Neural cell (in vitro differentiated cells): ENCODE results near the gene INF2. TPM values are rescaled to one million over a fixed set of nuclear protein-coding genes. Genes with fewer than 3 reads are reported as not detected.

Experiments used
- H2AFZ ChIP-seq: fragments of 200-600, 300-800 bp; sonication (generic), shearing (Covaris generic); 2 replicates; pipeline ENCODE4 v1.6.0; 2014; ENCODE audit warnings: low read depth, mild to moderate bottlenecking, antibody characterized with exemption, low read length, moderate library complexity
- H3F3A ChIP-seq: fragments of 200-600 bp; shearing (Covaris generic); 2 replicates; pipeline ENCODE4 v1.6.1; 2016; ENCODE audit warnings: mild to moderate bottlenecking, moderate library complexity, mixed read lengths, antibody characterized with exemption, low read length; ENCODE audit not compliant: insufficient read depth, poor library complexity, severe bottlenecking
- H3K27ac ChIP-seq: fragments of 200-600, 300-800 bp; sonication (generic), shearing (Covaris generic); 2 replicates; pipeline ENCODE4 v1.5.1; 2014; ENCODE audit warnings: mild to moderate bottlenecking, low read length, moderate library complexity
- H3K27me3 ChIP-seq: fragments of 300-800, 200-600 bp; sonication (generic), shearing (Covaris generic); 2 replicates; pipeline ENCODE4 v1.6.0; 2014; ENCODE audit warnings: mild to moderate bottlenecking, low read depth, low read length, moderate library complexity; ENCODE audit not compliant: insufficient read depth
- H3K36me3 ChIP-seq: fragments of 300-800, 200-600 bp; sonication (generic), shearing (Covaris generic); 2 replicates; pipeline ENCODE4 v1.5.1; 2014; ENCODE audit warnings: mild to moderate bottlenecking, antibody characterized with exemption, low read length, moderate library complexity; ENCODE audit not compliant: insufficient read depth
- H3K4me2 ChIP-seq: fragments of 300-800, 200-600 bp; sonication (generic), shearing (Covaris generic); 2 replicates; pipeline ENCODE4 v1.6.0; 2014; ENCODE audit warnings: mild to moderate bottlenecking, low read length
- H3K4me3 ChIP-seq: fragments of 300-800, 200-600 bp; sonication (generic), shearing (Covaris generic); 2 replicates; pipeline ENCODE4 v1.5.1; 2014; ENCODE audit warnings: mild to moderate bottlenecking, low read length, moderate library complexity
- H3K79me2 ChIP-seq: fragments of 200-600 bp; shearing (Covaris generic); replicated peaks from 2 replicates; pipeline ENCODE4 v1.6.0; 2014; ENCODE audit warnings: mild to moderate bottlenecking, low read length, moderate library complexity; ENCODE audit not compliant: insufficient read depth
- H3K9ac ChIP-seq: fragments of 300-800, 200-600 bp; sonication (generic), shearing (Covaris generic); 2 replicates; pipeline ENCODE4 v1.6.1; 2016; ENCODE audit warnings: mild to moderate bottlenecking, low read length, mixed read lengths
- H3K9me2 ChIP-seq: fragments of 200-600 bp; shearing (Covaris generic); 2 replicates; pipeline ENCODE4 v1.6.1; 2016; ENCODE audit warnings: mild to moderate bottlenecking, low read length, mixed read lengths; ENCODE audit not compliant: insufficient read depth
- H3K9me3 ChIP-seq: fragments of 200-600, 300-800 bp; sonication (generic), shearing (Covaris generic); 2 replicates; pipeline ENCODE4 v1.6.1; 2016; ENCODE audit warnings: mild to moderate bottlenecking, mixed run types, low read length, moderate library complexity, mixed read lengths
- H4K20me1 ChIP-seq: fragments of 200-600 bp; shearing (Covaris generic); 2 replicates; pipeline ENCODE4 v1.6.1; 2016; ENCODE audit warnings: mild to moderate bottlenecking, mixed run types; ENCODE audit not compliant: insufficient read depth
- EP300 ChIP-seq: fragments of 450-650 bp; conservative IDR thresholded peaks from 2 replicates; pipeline ENCODE4 v1.6.1; 2014; ENCODE audit warnings: antibody characterized with exemption, mild to moderate bottlenecking, moderate library complexity; ENCODE audit not compliant: poor library complexity, severe bottlenecking
- EZH2 ChIP-seq: fragments of 200-600, 300-800 bp; shearing (Covaris generic), sonication (generic); IDR thresholded peaks from 2 replicates; pipeline ENCODE4 v1.6.1; 2014; ENCODE audit warnings: antibody characterized with exemption, low read length, borderline replicate concordance, mild to moderate bottlenecking; ENCODE audit not compliant: insufficient read depth, poor library complexity, severe bottlenecking
- MXI1 ChIP-seq: fragments of 450-650 bp; conservative IDR thresholded peaks from 2 replicates; pipeline ENCODE4 v1.6.1; 2014; ENCODE audit warnings: antibody characterized with exemption, mild to moderate bottlenecking; ENCODE audit not compliant: poor library complexity, severe bottlenecking
- POLR2AphosphoS5 ChIP-seq: IDR thresholded peaks from 2 replicates; pipeline ENCODE4 v1.6.1; 2012
- RAD21 ChIP-seq: fragments of 450-650 bp; conservative IDR thresholded peaks from 2 replicates; pipeline ENCODE4 v1.6.1; 2014; ENCODE audit warnings: antibody characterized with exemption, mild to moderate bottlenecking, moderate library complexity
- SMC3 ChIP-seq: fragments of 450-650 bp; conservative IDR thresholded peaks from 2 replicates; pipeline ENCODE4 v1.6.1; 2014; ENCODE audit warnings: antibody characterized with exemption, mild to moderate bottlenecking, moderate library complexity; ENCODE audit not compliant: poor library complexity
- TAF1 ChIP-seq: IDR thresholded peaks from 2 replicates; pipeline ENCODE4 v1.6.1; 2012; ENCODE audit warnings: low read depth
- polyA plus RNA-seq: library from polyadenylated mRNA; depleted of rRNA; stranded (reverse); fragments of >200 nt; gene quantifications from 2 replicates; pipeline ENCODE4 v1.2.3, GENCODE V29; 2014
- TF ChIP-seq, protein P1 (sequence below): fragments of 450-650 bp; IDR thresholded peaks from 2 replicates; pipeline ENCODE4 v1.5.1; 2014; ENCODE audit warnings: antibody characterized with exemption, mild to moderate bottlenecking, moderate library complexity; ENCODE audit not compliant: poor library complexity, severe bottlenecking
- TF ChIP-seq, protein P2 (sequence below): IDR thresholded peaks from 2 replicates; pipeline ENCODE4 v1.6.1; 2012; ENCODE audit warnings: borderline replicate concordance

The INF2 gene
- polyA plus RNA-seq, 1 donor from 2014 or later: 0.02 TPM

DNA sequence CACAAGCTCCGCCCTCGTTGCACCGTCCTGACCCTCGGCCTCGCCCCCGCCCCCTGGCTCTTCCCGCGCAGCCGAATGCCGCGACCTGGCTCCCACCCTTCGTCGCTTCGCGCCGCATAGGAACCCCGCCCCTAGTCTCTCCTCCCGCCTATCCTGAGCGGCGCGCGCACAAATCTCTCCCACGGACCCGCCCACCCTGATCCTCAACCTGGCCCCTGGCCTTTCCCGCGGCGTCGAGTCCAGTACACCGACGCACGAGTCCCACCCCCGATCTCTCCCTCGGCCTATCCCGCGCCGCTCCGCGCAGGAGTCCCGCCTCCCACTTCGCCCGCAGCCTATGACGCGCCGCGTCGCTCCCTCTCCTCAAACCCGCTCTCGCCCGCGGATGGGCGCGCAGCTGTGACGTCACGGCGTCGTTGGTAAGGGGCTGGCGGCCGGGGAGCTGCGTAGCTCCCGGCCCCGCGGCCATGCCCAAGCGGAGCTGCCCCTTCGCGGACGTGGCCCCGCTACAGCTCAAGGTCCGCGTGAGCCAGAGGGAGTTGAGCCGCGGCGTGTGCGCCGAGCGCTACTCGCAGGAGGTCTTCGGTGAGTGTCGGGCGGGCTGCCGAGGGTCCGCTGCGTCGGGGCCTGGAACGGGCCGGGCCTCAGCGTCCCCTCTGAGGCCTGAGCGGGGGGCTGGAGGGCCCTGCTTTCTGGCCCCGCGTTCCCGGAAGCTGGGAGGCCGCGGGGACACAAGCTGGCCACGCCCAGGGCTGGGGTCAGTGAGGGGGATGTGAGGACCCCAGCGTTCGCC is 63.5 kb downstream of the INF2 start, which contains the start of gene SIVA1 (continued):
- TF ChIP-seq RAD21: peak; percentile 49
- TF ChIP-seq SMC3: peak; percentile 47
- TF ChIP-seq EP300: peak; percentile 70

DNA sequence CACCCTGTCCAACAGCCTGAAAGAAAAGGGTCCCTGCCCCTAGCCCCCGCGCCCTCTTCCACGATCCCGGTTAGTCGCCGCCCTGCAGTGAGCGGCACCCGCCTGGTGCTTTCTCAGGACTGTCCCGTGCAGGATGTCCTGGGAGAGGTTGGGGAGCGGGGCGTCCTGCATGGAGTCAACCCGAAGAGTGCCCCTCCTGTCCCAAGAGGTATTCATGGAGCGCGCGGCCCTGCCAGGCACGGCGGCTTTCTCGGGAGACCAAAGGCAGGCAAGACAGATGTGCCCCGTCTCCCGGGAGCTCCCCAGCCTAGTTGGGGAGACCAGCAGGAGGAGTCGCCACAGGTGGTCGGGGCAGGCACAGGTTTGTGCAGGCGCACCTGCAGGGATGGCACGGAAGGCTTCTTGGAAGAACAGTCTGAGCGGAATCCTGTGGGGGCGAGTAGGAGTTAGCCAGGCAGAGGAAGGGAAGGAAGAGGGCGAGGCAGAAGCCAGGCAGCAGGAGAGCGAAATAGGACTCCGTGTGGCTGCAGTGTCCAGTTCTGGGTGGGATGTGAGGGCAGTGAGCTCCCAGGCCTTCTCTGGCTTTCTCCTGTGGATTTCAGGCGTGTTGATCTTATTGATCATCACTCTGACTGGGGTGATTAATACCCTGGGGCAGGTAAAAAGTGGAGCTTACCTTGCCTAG is 64.3 kb downstream of the INF2 start:
- no peaks in the 10 kb centered on the region for H3K9me2 ChIP-seq
- H3K4me3 ChIP-seq: peak overlapping the region; percentile 100
- no peaks in the 10 kb centered on the region for H3K9me3 ChIP-seq
- peak overlapping the region; percentile 94 for H3K4me2 ChIP-seq
- no peak overlapping the region for H2AFZ ChIP-seq
- peak overlapping the region; percentile 92 for H3K9ac ChIP-seq
- peaks cover 20% of the 10 kb centered on the region for H3K79me2 ChIP-seq
- H3K36me3 ChIP-seq: no peaks in the 10 kb centered on the region
- H3K27me3 ChIP-seq: no peaks in the 10 kb centered on the region
- no peaks in the 10 kb centered on the region for H4K20me1 ChIP-seq
- peak overlapping the region; percentile 81 for H3K27ac ChIP-seq
- TF ChIP-seq, protein P1, sequence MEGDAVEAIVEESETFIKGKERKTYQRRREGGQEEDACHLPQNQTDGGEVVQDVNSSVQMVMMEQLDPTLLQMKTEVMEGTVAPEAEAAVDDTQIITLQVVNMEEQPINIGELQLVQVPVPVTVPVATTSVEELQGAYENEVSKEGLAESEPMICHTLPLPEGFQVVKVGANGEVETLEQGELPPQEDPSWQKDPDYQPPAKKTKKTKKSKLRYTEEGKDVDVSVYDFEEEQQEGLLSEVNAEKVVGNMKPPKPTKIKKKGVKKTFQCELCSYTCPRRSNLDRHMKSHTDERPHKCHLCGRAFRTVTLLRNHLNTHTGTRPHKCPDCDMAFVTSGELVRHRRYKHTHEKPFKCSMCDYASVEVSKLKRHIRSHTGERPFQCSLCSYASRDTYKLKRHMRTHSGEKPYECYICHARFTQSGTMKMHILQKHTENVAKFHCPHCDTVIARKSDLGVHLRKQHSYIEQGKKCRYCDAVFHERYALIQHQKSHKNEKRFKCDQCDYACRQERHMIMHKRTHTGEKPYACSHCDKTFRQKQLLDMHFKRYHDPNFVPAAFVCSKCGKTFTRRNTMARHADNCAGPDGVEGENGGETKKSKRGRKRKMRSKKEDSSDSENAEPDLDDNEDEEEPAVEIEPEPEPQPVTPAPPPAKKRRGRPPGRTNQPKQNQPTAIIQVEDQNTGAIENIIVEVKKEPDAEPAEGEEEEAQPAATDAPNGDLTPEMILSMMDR: no peak
- TF ChIP-seq EP300: no peak
- TF ChIP-seq SMC3: no peak
- no peak for TF ChIP-seq TAF1
- no peak for TF ChIP-seq MXI1
- no peak for TF ChIP-seq EZH2
- TF ChIP-seq, protein P2, sequence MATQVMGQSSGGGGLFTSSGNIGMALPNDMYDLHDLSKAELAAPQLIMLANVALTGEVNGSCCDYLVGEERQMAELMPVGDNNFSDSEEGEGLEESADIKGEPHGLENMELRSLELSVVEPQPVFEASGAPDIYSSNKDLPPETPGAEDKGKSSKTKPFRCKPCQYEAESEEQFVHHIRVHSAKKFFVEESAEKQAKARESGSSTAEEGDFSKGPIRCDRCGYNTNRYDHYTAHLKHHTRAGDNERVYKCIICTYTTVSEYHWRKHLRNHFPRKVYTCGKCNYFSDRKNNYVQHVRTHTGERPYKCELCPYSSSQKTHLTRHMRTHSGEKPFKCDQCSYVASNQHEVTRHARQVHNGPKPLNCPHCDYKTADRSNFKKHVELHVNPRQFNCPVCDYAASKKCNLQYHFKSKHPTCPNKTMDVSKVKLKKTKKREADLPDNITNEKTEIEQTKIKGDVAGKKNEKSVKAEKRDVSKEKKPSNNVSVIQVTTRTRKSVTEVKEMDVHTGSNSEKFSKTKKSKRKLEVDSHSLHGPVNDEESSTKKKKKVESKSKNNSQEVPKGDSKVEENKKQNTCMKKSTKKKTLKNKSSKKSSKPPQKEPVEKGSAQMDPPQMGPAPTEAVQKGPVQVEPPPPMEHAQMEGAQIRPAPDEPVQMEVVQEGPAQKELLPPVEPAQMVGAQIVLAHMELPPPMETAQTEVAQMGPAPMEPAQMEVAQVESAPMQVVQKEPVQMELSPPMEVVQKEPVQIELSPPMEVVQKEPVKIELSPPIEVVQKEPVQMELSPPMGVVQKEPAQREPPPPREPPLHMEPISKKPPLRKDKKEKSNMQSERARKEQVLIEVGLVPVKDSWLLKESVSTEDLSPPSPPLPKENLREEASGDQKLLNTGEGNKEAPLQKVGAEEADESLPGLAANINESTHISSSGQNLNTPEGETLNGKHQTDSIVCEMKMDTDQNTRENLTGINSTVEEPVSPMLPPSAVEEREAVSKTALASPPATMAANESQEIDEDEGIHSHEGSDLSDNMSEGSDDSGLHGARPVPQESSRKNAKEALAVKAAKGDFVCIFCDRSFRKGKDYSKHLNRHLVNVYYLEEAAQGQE: no peak
- no peak for TF ChIP-seq RAD21
- no peak for TF ChIP-seq POLR2AphosphoS5
- no peaks in the 10 kb centered on the region for H3F3A ChIP-seq
